Nephron (organoid): ENCODE data around the gene CREG2.

Experiments
- H3K27ac Mint-ChIP-seq, 3 experiments: 2 replicates each; pipeline ENCODE4 v1.8.0; 2020; ENCODE audit warnings: mixed read lengths in 3 of 3, mild to moderate bottlenecking in 2 of 3, moderate library complexity in 1 of 3
- H3K27me3 Mint-ChIP-seq: 2 replicates; pipeline ENCODE4 v1.8.0; 2021; ENCODE audit warnings: low read depth, mild to moderate bottlenecking, moderate library complexity, mixed read lengths
- H3K36me3 Mint-ChIP-seq: 2 replicates; pipeline ENCODE4 v1.8.0; 2020; ENCODE audit warnings: low read depth, mixed read lengths
- H3K4me1 Mint-ChIP-seq: 2 replicates; pipeline ENCODE4 v1.8.0; 2020; ENCODE audit warnings: mixed read lengths
- H3K4me3 Mint-ChIP-seq, 3 experiments: 2 replicates each; pipeline ENCODE4 v1.8.0; 2020; ENCODE audit warnings: mild to moderate bottlenecking in 3 of 3, mixed read lengths in 3 of 3, moderate library complexity in 2 of 3
- H3K9me3 Mint-ChIP-seq: 2 replicates; pipeline ENCODE4 v1.8.0; 2020; ENCODE audit warnings: mixed read lengths
- TF ChIP-seq, protein P1 (sequence below), 3 experiments: fragments of 200-600 bp; sonication (generic); IDR thresholded peaks; one replicate each; pipeline ENCODE4 v1.5.0; 2021; ENCODE audit warnings: antibody characterized with exemption in 3 of 3; ENCODE audit not compliant: unreplicated experiment in 3 of 3

Gene CREG2

DNA sequence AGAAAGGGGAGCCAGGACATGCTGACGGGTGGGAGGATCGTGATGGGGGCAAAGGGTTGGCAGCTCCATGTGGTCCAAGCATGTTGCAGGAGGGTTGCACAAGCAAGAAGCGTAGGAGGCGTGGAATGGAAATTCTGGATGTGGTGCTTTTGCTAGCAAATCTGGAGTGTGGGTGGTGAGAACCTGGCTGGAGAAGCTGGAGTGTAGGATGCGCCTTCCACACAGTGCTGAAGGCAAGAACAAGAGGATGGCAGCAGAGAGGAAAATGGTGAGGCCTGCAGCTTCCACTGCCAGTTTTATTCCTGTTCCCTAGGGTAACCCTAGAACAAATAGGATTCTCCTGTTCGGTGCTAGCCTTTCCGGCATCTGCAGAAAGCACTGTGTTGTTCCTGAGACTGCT is 22.4 kb downstream of the CREG2 start:
- Mint-ChIP-seq H3K27me3 (peaks cover 8% of the 10 kb centered on the region), H3K9me3 (no peaks in the 10 kb centered on the region), H3K4me1 (no peaks in the 10 kb centered on the region), H3K27ac (no peak overlapping the region), H3K4me3 (no peak overlapping the region), H3K36me3 (no peaks in the 10 kb centered on the region)
- TF ChIP-seq, protein P1, sequence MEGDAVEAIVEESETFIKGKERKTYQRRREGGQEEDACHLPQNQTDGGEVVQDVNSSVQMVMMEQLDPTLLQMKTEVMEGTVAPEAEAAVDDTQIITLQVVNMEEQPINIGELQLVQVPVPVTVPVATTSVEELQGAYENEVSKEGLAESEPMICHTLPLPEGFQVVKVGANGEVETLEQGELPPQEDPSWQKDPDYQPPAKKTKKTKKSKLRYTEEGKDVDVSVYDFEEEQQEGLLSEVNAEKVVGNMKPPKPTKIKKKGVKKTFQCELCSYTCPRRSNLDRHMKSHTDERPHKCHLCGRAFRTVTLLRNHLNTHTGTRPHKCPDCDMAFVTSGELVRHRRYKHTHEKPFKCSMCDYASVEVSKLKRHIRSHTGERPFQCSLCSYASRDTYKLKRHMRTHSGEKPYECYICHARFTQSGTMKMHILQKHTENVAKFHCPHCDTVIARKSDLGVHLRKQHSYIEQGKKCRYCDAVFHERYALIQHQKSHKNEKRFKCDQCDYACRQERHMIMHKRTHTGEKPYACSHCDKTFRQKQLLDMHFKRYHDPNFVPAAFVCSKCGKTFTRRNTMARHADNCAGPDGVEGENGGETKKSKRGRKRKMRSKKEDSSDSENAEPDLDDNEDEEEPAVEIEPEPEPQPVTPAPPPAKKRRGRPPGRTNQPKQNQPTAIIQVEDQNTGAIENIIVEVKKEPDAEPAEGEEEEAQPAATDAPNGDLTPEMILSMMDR (IDR thresholded peaks at IDR 0.05; ENCODE audit: unreplicated experiment in 3 of 3) = no peak

DNA sequence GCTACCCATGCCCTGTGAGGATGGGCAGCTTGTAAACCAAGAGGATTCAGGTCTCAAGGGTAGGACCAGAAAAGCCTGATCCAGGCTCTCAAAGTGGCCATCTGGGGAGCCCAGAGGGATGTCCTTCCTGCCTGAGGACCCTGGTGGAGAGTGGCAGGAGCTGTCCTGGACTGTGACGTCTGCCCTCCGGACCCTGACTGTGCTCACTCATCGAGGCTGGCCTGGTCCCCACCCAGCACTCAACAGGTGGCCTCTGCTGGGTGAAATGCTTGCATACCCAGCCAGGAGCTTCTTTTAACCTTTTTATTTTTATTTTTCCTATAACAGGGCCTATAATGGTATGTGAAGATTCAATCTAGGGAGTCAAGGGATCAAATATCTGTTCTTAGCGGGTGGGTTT is 24.5 kb downstream of the CREG2 start:
- no peaks in the 10 kb centered on the region for H3K36me3 Mint-ChIP-seq
- H3K27me3 Mint-ChIP-seq = peaks cover 8% of the 10 kb centered on the region
- TF ChIP-seq, protein P1 (IDR thresholded peaks at IDR 0.05; ENCODE audit: unreplicated experiment in 3 of 3) = no peak

DNA sequence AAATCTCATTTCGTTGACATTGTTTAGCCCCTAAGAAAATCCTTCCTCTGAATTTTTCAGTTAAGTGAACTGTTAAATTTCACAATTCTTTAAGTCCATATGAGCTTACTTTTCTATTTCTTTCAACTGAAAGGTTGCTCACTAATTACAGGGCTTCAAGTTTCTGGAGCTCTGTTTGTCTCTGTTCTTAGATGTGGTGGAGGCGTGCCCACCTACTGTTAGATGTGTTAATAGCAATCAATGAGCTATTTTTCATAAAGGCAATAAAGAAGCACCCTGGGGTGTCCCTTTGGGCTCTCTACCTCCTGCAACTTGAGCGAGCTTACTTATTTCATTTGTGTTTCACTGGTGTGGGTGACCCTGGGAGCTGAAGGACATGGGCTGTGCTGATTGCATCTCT is 25.0 kb downstream of the CREG2 start:
- no peak overlapping the region for H3K4me3 Mint-ChIP-seq
- TF ChIP-seq, protein P1 (IDR thresholded peaks at IDR 0.05; ENCODE audit: unreplicated experiment in 3 of 3) = no peak
- H3K27me3 Mint-ChIP-seq = peaks cover 8% of the 10 kb centered on the region
- no peaks in the 10 kb centered on the region for H3K36me3 Mint-ChIP-seq
- no peaks in the 10 kb centered on the region for H3K4me1 Mint-ChIP-seq
- no peaks in the 10 kb centered on the region for H3K9me3 Mint-ChIP-seq
- H3K27ac Mint-ChIP-seq = no peak overlapping the region

More for the DNA sequence above, 24.5 kb downstream of the CREG2 start:
- H3K4me3 Mint-ChIP-seq = no peak overlapping the region
- H3K4me1 Mint-ChIP-seq = no peaks in the 10 kb centered on the region
- H3K9me3 Mint-ChIP-seq = no peaks in the 10 kb centered on the region
- H3K27ac Mint-ChIP-seq = no peak overlapping the region

DNA sequence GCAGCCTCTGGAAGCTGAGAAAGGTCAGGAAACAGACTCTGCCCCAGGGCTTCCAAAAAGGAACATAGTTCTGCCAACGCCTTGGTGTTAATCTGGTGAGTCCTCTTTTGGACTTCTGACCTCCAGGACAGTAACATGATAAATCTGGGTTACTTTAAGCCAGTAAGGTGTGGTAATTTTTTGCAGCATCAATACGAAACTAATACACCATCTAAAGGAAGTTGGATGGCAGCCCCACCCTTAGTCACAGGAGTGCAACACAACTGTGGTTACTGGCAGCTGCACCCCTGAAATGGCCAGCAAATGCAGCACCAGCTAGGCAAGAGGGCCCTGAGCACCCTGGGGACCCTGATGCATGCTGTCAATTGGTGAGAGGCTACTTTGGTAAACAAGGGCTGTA is 25.8 kb downstream of the CREG2 start:
- TF ChIP-seq, protein P1 (IDR thresholded peaks at IDR 0.05; ENCODE audit: unreplicated experiment in 3 of 3) = no peak
- no peaks in the 10 kb centered on the region for H3K9me3 Mint-ChIP-seq
- H3K36me3 Mint-ChIP-seq = no peaks in the 10 kb centered on the region
- no peaks in the 10 kb centered on the region for H3K4me1 Mint-ChIP-seq
- H3K27me3 Mint-ChIP-seq = peaks cover 8% of the 10 kb centered on the region
- no peak overlapping the region for H3K27ac Mint-ChIP-seq
- H3K4me3 Mint-ChIP-seq = no peak overlapping the region

DNA sequence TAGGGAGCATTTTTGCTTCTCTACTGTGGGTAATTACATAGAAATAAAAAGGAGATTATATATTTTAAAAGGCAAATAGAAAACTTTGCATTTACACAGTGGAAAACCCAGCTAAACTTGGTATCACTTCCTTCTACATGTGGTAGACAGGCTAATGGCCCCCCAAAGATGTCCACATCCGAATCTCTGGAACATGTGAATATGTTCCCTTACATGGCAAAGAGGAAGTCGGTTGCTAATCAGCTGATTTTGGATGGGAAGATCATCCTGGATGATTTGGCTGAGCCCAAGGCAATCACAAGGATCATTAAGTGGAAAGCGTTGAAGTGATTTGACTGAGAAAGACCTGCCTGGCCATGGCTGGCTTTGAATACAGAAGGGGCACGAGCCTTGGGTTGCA is 26.2 kb downstream of the CREG2 start:
- no peaks in the 10 kb centered on the region for H3K4me1 Mint-ChIP-seq
- TF ChIP-seq, protein P1 (IDR thresholded peaks at IDR 0.05; ENCODE audit: unreplicated experiment in 3 of 3) = no peak
- H3K9me3 Mint-ChIP-seq = no peaks in the 10 kb centered on the region
- no peaks in the 10 kb centered on the region for H3K36me3 Mint-ChIP-seq
- peaks cover 8% of the 10 kb centered on the region for H3K27me3 Mint-ChIP-seq
- no peak overlapping the region for H3K27ac Mint-ChIP-seq
- no peak overlapping the region for H3K4me3 Mint-ChIP-seq

DNA sequence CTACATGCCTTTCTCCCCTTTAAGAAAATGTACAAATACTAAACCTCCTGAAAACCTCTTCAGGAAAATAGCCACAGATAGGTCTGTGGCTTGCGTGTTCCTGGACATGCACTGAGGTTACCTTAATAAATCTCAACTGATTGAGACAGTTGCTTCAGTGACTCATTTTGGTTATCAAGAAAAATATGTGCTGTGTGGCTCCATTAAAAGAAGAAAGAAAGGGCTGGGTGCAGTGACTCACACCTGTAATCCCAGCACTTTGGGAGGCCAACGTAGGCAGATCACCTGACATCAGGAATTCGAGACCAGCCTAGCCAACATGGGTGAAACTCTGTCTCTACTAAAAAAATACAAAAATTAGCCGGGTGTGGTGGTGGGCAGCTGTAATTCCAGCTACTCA is 27.1 kb downstream of the CREG2 start:
- Mint-ChIP-seq H3K36me3 (no peaks in the 10 kb centered on the region), H3K4me3 (no peak overlapping the region), H3K4me1 (no peaks in the 10 kb centered on the region), H3K27me3 (peaks cover 8% of the 10 kb centered on the region), H3K9me3 (no peaks in the 10 kb centered on the region), H3K27ac (no peak overlapping the region)
- TF ChIP-seq, protein P1 (IDR thresholded peaks at IDR 0.05; ENCODE audit: unreplicated experiment in 3 of 3) = no peak
